B cell (primary cell): ENCODE measurements around the gene AUNIP. TPM values are rescaled to one million over a fixed set of nuclear protein-coding genes. Genes with fewer than 3 reads are reported as not detected.

Source experiments
- ATAC-seq: fragments of 200-7000 bp; cut with Tn5 transposase; one replicate; pipeline ENCODE4 v1.10.0; 2021; ENCODE audit warnings: low read depth, mild to moderate bottlenecking, moderate number of reproducible peaks, moderate library complexity
- CTCF ChIA-PET: fragments of 350-600 bp; sonication (Branson Sonifier 250); formaldehyde crosslinking; loops from one replicate; lab custom pipeline; 2021; ENCODE audit warnings: antibody characterized with exemption, inconsistent platforms; lab: Charles Lee
- POLR2A ChIA-PET: fragments of 350-600 bp; sonication (Branson Sonifier 250); formaldehyde crosslinking; loops from one replicate; lab custom pipeline; 2021; ENCODE audit warnings: antibody characterized with exemption; lab: Charles Lee
- DNase-seq: peaks from one replicate; pipeline ENCODE4 v3.0.0; 2013
- H2AFZ ChIP-seq: 2 replicates; pipeline ENCODE4 v1.6.1; 2012; ENCODE audit warnings: mild to moderate bottlenecking, low read depth, low read length; ENCODE audit not compliant: insufficient read depth, poor library complexity, severe bottlenecking
- H3K27ac ChIP-seq, 2 donors: 1 replicate in 1 of 2; 2 replicates in 1 of 2; pipeline ENCODE4 v1.5.1; 2012 to 2013; ENCODE audit warnings: low read length in 2 of 2, mild to moderate bottlenecking in 2 of 2, moderate library complexity in 1 of 2
- H3K27me3 ChIP-seq, 4 experiments: fragments of 200-600 bp in 1 of 4; sonication (generic) in 1 of 4; replicated peaks in 1 of 4; 1 replicate in 2 of 4; 2 replicates in 2 of 4; pipeline versions ENCODE4 v1.6.1 to v1.7.0; 2013 to 2016; ENCODE audit warnings: low read length in 3 of 4, mild to moderate bottlenecking in 2 of 4, mixed read lengths in 1 of 4, moderate library complexity in 1 of 4; ENCODE audit not compliant: insufficient read depth in 4 of 4, control insufficient read depth in 3 of 4; ENCODE audit errors: control extremely low read depth in 1 of 4
- H3K36me3 ChIP-seq, 2 experiments: replicated peaks in 1 of 2; 1 replicate in 1 of 2; 2 replicates in 1 of 2; pipeline versions ENCODE4 v1.6.1 to v1.7.1; 2013; ENCODE audit warnings: low read length in 1 of 2; ENCODE audit not compliant: insufficient read depth in 2 of 2, control insufficient read depth in 1 of 2; ENCODE audit errors: control extremely low read depth in 1 of 2, extremely low read depth in 1 of 2
- H3K4me1 ChIP-seq, 2 donors: fragments of 200-600 bp in 1 of 2; sonication (generic) in 1 of 2; 1 replicate in 1 of 2; 2 replicates in 1 of 2; pipeline versions ENCODE4 v1.5.1 to v1.6.1; 2013 to 2017; ENCODE audit warnings: low read length in 2 of 2; ENCODE audit not compliant: control insufficient read depth in 2 of 2, insufficient read depth in 2 of 2
- H3K4me2 ChIP-seq: replicated peaks from 2 replicates; pipeline ENCODE3; 2012; ENCODE audit warnings: mild to moderate bottlenecking, low read depth, low read length; ENCODE audit not compliant: poor library complexity, severe bottlenecking
- H3K4me3 ChIP-seq, 5 experiments: fragments of 200-600 bp in 1 of 5; sonication (generic) in 1 of 5; 1 replicate in 3 of 5; 2 replicates in 2 of 5; pipeline versions ENCODE4 v1.5.1 to v1.7.0; 2011 to 2016; ENCODE audit warnings: low read length in 4 of 5, mild to moderate bottlenecking in 4 of 5, low read depth in 2 of 5, control low read depth in 1 of 5, moderate library complexity in 1 of 5; ENCODE audit not compliant: insufficient read depth in 1 of 5; ENCODE audit errors: control extremely low read depth in 1 of 5, extremely low read depth in 1 of 5
- H3K79me2 ChIP-seq: fragments of 200-600 bp; sonication (generic); one replicate; pipeline ENCODE4 v1.6.0; 2016; ENCODE audit warnings: low read length; ENCODE audit not compliant: control insufficient read depth, insufficient read depth
- H3K9ac ChIP-seq: fragments of 200-600 bp; sonication (generic); 2 replicates; pipeline ENCODE4 v1.6.1; 2017; ENCODE audit warnings: mild to moderate bottlenecking, low read length, moderate library complexity
- H3K9me3 ChIP-seq, 3 donors: one replicate each; pipeline versions ENCODE4 v1.6.1 to v1.7.1; 2013; ENCODE audit warnings: low read length in 2 of 3; ENCODE audit not compliant: control insufficient read depth in 2 of 3, insufficient read depth in 1 of 3; ENCODE audit errors: control extremely low read depth in 1 of 3
- H4K20me1 ChIP-seq: 2 replicates; pipeline ENCODE4 v1.6.0; 2012; ENCODE audit warnings: mild to moderate bottlenecking, low read length; ENCODE audit not compliant: insufficient read depth, control insufficient read depth, poor library complexity, severe bottlenecking
- H3K27ac Mint-ChIP-seq: one replicate; pipeline ENCODE4 v1.8.0; 2021; ENCODE audit warnings: mixed read lengths
- H3K27me3 Mint-ChIP-seq: one replicate; pipeline ENCODE4 v1.8.0; 2021; ENCODE audit warnings: mixed read lengths
- H3K4me1 Mint-ChIP-seq: one replicate; pipeline ENCODE4 v1.8.0; 2021; ENCODE audit warnings: mixed read lengths
- H3K4me3 Mint-ChIP-seq: one replicate; pipeline ENCODE4 v1.8.0; 2021; ENCODE audit warnings: mixed read lengths
- H3K9me3 Mint-ChIP-seq: one replicate; pipeline ENCODE4 v1.8.0; 2022; ENCODE audit warnings: mixed read lengths; ENCODE audit not compliant: insufficient read depth
- CTCF ChIP-seq: fragments of 200-600 bp; IDR thresholded peaks from one replicate; pipeline ENCODE4 v1.8.0; 2022; ENCODE audit warnings: antibody characterized with exemption, mild to moderate bottlenecking
- EZH2 ChIP-seq: IDR thresholded peaks from 2 replicates; pipeline ENCODE4 v1.6.1; 2012; ENCODE audit warnings: borderline replicate concordance, low read depth, mild to moderate bottlenecking, moderate library complexity, low read length; ENCODE audit not compliant: insufficient read depth, poor library complexity, severe bottlenecking
- WGBS: methylation state at CpG from one replicate; pipeline ENCODE4 v1.1.5; 2013; ENCODE audit warnings: missing lambda C conversion rate; ENCODE audit not compliant: insufficient coverage; 5-methylcytosine and 5-hydroxymethylcytosine counted together
- intact Hi-C: fragments of 100-400 bp; cut with micrococcal nuclease; formaldehyde crosslinking; loops from one replicate; pipeline ENCODE4 v1.10.0; 2022
- polyA plus RNA-seq: library from polyadenylated mRNA; depleted of rRNA; stranded (reverse); fragments of >200 nt; gene quantifications from 2 replicates; pipeline ENCODE4 v1.2.3, GENCODE V29; 2012
- total RNA-seq, 2 donors: library from RNA; stranded (reverse); fragments of 120-200 nt in 1 of 2; gene quantifications; 1 replicate in 1 of 2; 2 replicates in 1 of 2; pipeline versions ENCODE4 v1.2.3 to v1.2.4, GENCODE V29; 2013 to 2022

Gene AUNIP
- total and polyA plus RNA-seq, 2 donors (not counting 1 experiment from before 2014, with no cell fraction given) = 0.27 TPM; not detected in 1

- Histone ChIP-seq H3K27ac (no peak overlapping the region), H3K27me3 (no peaks in the 10 kb centered on the region), H3K4me2 (no peak overlapping the region), H4K20me1 (no peaks in the 10 kb centered on the region), H2AFZ (no peak overlapping the region), H3K79me2 (no peaks in the 10 kb centered on the region), H3K4me1 (peaks cover 22 to 30% of the 10 kb centered on the region in 2 donors), H3K36me3 (no peaks in the 10 kb centered on the region), H3K9ac (no peak overlapping the region), H3K9me3 (peaks cover 0 to 4% (median 0%) of the 10 kb centered on the region in 3 donors), H3K4me3 (no peak overlapping the region)
- no peaks in the 10 kb centered on the region for H3K9me3 Mint-ChIP-seq
- no peak for DNase-seq
- no peak overlapping the region for H3K4me3 Mint-ChIP-seq
- no peak for ATAC-seq
- WGBS = 100% methylated on average over 2 of the region's 11 CpGs
- intact Hi-C loops = no loop called here
- CTCF ChIA-PET = interaction anchor here (0.7 to 1.2 kb wide), 3 partner anchors 9 to 38 kb away, joined by 3 to 4 read pairs (median 3); no protein-coding TSS in a partner anchor
- POLR2A ChIA-PET = interaction anchor here (1.3 kb wide), 1 partner anchor 37 kb away, joined by 8 read pairs; the partner anchor contains the start of gene MTFR1L
- no peak overlapping the region for H3K27ac Mint-ChIP-seq
- no peaks in the 10 kb centered on the region for H3K27me3 Mint-ChIP-seq
- TF ChIP-seq EZH2 (no peak), CTCF (no peak)
- peaks cover 23% of the 10 kb centered on the region for H3K4me1 Mint-ChIP-seq
These were observed 2.4 kb downstream of the AUNIP start for GRCh38 chr1:25856856-25857255.

GRCh38 chr1:25854554-25854953 lies 4.7 kb downstream of the AUNIP start:
- no peak overlapping the region for H3K4me3 Mint-ChIP-seq
- intact Hi-C loops = no loop called here
- no peak for TF ChIP-seq CTCF
- TF ChIP-seq EZH2 = no peak

More at GRCh38 chr1:25854554-25854953, 4.7 kb downstream of the AUNIP start:
- Histone ChIP-seq H3K4me2 (no peak overlapping the region), H2AFZ (no peak overlapping the region), H4K20me1 (no peaks in the 10 kb centered on the region), H3K9ac (no peak overlapping the region), H3K4me1 (peaks cover 7 to 10% of the 10 kb centered on the region in 2 donors), H3K27me3 (no peaks in the 10 kb centered on the region), H3K9me3 (no peaks in the 10 kb centered on the region), H3K27ac (no peak overlapping the region), H3K4me3 (no peak overlapping the region), H3K79me2 (no peaks in the 10 kb centered on the region), H3K36me3 (no peaks in the 10 kb centered on the region)
- DNase-seq = no peak
- H3K27ac Mint-ChIP-seq = no peak overlapping the region
- H3K4me1 Mint-ChIP-seq = peaks cover 10% of the 10 kb centered on the region
- ChIA-PET CTCF (interaction anchor here (1.0 kb wide), 1 partner anchor 41 kb away, joined by 4 read pairs; no protein-coding TSS in a partner anchor), POLR2A (no interaction called here)
- no peaks in the 10 kb centered on the region for H3K27me3 Mint-ChIP-seq
- H3K9me3 Mint-ChIP-seq = no peaks in the 10 kb centered on the region
- no peak for ATAC-seq
- WGBS = 100% methylated on average over 1 of the region's 2 CpGs
